ENCODE data around the gene NETO2.

Gene NETO2

DNA sequence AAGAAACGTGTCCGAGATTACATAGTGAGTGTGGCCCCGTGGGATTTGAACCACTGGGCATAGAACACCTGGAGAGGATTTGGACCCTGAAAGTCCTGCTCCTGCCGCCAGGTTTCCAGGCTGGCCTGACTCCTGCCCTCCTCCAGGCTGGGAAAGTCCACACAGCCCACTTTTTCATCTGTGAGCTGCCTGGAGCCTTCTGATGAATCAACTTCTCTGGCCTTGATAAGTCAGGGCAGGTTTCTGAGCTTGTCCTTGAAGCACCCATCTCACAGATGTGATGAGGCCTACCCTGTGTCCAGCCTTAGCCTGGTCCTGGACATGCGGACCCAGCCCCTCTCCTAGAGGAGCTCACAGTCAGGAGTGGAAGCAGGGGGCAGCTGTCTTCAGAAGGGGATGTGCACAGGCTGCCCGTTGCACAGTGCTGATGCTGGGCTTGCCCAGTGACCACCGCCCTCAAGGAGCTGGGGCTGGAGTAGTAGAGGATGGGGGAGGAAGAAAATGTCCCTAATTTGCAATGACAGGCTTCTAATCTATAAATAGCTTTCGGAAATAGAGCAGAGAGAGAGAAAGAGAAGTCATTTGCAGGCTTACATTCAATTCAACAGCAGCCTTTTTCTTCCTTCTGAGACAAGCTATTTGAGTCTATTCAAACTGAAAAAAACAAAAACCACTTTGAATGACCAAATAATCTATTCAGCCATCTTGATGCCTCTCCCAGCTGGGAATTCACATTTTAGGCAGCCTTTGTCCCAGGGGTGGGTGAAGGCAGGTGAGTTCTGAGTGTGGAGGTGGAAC lies 96.8 kb downstream of the NETO2 start:
- no peak for DNase-seq (ENCODE audit: low read depth in 2 of 2)

DNA sequence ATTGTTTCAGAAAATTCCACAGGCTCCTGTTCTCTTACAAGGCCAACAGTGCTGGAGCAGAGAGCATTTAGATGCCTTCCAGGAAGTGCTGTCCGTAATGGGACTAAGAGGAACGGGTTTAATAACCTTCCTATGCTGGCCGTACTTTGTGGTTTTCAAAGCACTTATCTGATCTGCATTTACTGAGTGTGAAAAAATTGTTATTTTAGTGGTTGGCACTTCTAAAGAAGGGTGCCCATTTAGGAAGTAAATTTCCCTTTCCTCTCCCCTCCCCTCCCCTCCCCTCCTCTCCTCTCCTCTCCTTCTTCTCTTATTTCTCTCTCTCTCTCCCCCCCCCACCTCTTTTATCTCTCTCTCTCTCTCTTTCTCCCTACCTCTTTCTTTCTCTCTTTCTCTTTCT lies 98.3 kb downstream of the NETO2 start:
- no peak for DNase-seq (ENCODE audit: low read depth in 2 of 2)

DNA sequence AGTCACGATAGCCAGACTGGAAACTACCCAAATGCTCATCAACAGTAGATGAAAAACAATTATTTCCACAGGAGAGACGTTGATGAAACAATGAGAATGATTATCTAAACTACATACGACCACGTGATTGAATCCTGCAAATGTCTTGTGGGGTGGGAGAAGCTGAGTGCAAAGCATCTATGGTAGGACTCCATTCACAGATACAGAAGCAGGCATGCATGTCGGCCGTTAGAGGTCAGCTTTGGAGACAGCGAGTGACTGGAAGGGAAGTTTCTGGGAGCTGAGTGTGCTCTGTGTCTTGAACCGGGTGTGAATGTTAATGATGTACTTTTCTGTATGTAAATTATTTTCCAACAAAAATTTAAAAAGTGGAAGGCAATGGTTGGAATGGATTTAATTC lies 98.7 kb downstream of the NETO2 start:
- no peak for DNase-seq (ENCODE audit: low read depth in 2 of 2)

GRCh38 chr16:47043970-47044684 lies 99.6 kb downstream of the NETO2 start:
- no peak for DNase-seq (ENCODE audit: low read depth in 2 of 2)

DNA sequence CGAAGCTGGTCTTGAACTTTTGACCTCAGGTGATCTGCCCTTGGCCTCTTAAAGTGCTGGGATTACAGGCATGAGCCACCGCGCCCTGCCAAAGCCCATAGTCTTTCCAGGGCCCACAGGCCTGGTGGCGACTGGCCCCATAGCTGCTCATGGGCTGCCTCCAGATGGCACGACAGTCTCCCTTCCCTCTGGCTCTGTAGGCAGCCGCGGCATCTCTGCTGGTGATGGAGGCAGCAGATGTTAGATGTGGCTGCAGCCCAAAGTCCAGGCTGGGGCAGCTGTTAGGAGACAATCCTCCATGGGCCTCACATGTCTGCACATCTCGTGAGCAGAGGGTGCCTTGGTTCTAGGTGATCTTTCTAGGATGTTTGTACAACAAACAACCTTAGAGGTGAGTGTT lies 100.5 kb downstream of the NETO2 start:
- no peak for DNase-seq (ENCODE audit: low read depth in 2 of 2)

GRCh38 chr16:47037746-47038458 lies 105.8 kb downstream of the NETO2 start:
- peak; percentile 76 to 81 for DNase-seq (ENCODE audit: low read depth in 2 of 2)

GRCh38 chr16:47037396-47037745 lies 106.4 kb downstream of the NETO2 start:
- DNase-seq (ENCODE audit: low read depth in 2 of 2): no peak

DNA sequence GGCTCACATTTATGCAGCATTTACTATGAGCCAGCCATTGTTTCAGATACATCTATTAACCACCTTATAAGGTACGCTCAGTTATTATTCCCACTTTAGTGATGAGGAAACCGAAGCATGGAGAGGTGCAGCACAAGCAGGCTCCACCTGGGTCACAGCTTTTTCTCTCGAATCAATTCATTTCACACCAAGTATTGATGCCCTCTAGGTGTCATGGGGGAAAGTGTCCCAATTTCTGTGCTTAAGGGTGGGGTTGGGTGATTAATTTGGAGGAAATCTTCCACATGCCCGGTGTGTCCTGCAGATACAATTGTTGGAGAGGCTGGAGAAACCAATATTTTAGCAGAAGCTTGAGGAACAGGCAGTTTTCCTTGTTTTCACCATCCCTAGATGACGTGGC lies 107.5 kb downstream of the NETO2 start:
- DNase-seq (ENCODE audit: low read depth in 2 of 2): no peak

GRCh38 chr16:47035436-47035835 lies 108.3 kb downstream of the NETO2 start:
- DNase-seq (ENCODE audit: low read depth in 2 of 2): no peak

GRCh38 chr16:47034455-47034854 lies 109.3 kb downstream of the NETO2 start:
- no peak for DNase-seq (ENCODE audit: low read depth in 2 of 2)

GRCh38 chr16:47033176-47033575 lies 110.6 kb downstream of the NETO2 start:
- no peak for DNase-seq (ENCODE audit: low read depth in 2 of 2)

- no peak for DNase-seq (ENCODE audit: low read depth in 2 of 2)
Observed at GRCh38 chr16:47029724-47030123, 114.0 kb downstream of the NETO2 start.

DNA sequence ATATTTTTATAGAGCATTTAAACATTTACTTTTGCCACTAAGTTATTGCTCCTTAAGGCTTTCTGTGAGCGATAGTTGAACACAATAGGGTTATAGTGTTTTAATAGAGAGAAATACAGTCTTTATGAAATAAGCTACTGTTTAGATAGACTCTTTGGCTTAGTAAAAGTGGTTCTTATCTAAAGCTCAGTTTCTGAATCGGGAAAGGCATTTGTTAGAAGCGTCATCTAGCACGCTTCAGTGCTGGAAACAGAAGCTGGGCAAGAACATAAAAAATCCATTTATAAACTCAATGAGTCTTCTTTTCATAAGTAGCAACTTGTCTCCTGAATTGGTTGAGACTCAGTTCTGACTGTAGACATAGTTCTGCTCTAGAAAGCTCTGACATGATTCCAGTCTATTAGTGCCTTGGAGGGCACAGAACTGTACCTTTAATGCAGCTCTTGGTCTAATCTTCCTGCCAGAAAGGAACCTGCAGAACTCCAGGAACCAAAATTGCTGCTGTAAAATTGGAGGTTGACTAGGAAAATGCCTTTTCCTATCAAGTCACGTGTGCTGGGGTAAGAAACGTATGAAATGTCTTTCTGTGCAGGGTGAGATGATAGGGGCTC lies 114.9 kb downstream of the NETO2 start:
- no peak for DNase-seq (ENCODE audit: low read depth in 2 of 2)

Data from activated CD8-positive, alpha-beta memory T cell treated with anti-CD3 and anti-CD28 coated beads for 4 hours (primary cell).